GM23248 (cell line): ENCODE data around the gene RACK1. TPM values are rescaled to one million over a fixed set of nuclear protein-coding genes. Genes with fewer than 3 reads are reported as not detected.

Experiments used
- DNase-seq: peaks from one replicate; pipeline ENCODE4 v3.0.0-alpha.2; 2015
- H2AFZ ChIP-seq: fragments of 200-600 bp; sonication (generic); 2 replicates; pipeline ENCODE4 v1.6.1; 2016; ENCODE audit warnings: antibody characterized with exemption
- H3F3A ChIP-seq: fragments of 200-600 bp; sonication (generic); 2 replicates; pipeline ENCODE4 v1.6.1; 2016; ENCODE audit warnings: mild to moderate bottlenecking, antibody characterized with exemption, mixed run types; ENCODE audit not compliant: insufficient read depth
- H3K27ac ChIP-seq: fragments of 200-600 bp; sonication (generic); 2 replicates; pipeline ENCODE4 v1.5.1; 2016; ENCODE audit warnings: mild to moderate bottlenecking
- H3K27me3 ChIP-seq: fragments of 200-600 bp; sonication (generic); replicated peaks from 2 replicates; pipeline ENCODE4 v1.6.1; 2016; ENCODE audit warnings: mild to moderate bottlenecking; ENCODE audit not compliant: insufficient read depth
- H3K36me3 ChIP-seq: fragments of 200-600 bp; sonication (generic); 2 replicates; pipeline ENCODE4 v1.6.1; 2016; ENCODE audit warnings: low read depth, mild to moderate bottlenecking
- H3K4me1 ChIP-seq: fragments of 200-600 bp; sonication (generic); 2 replicates; pipeline ENCODE4 v1.6.1; 2016; ENCODE audit warnings: mild to moderate bottlenecking; ENCODE audit not compliant: insufficient read depth
- H3K4me2 ChIP-seq: fragments of 200-600 bp; sonication (generic); one replicate; pipeline ENCODE4 v1.6.1; 2016; ENCODE audit warnings: mild to moderate bottlenecking; ENCODE audit not compliant: unreplicated experiment
- H3K4me3 ChIP-seq: fragments of 200-600 bp; sonication (generic); 2 replicates; pipeline ENCODE4 v1.5.1; 2016; ENCODE audit warnings: mild to moderate bottlenecking
- H3K79me2 ChIP-seq: fragments of 200-600 bp; sonication (generic); 2 replicates; pipeline ENCODE4 v1.6.1; 2016; ENCODE audit warnings: mild to moderate bottlenecking; ENCODE audit not compliant: insufficient read depth
- H3K9ac ChIP-seq: fragments of 200-600 bp; sonication (generic); 2 replicates; pipeline ENCODE4 v1.6.1; 2016; ENCODE audit warnings: mild to moderate bottlenecking
- H3K9me2 ChIP-seq: fragments of 200-600 bp; sonication (generic); 2 replicates; pipeline ENCODE4 v1.6.1; 2016; ENCODE audit warnings: mixed run types, mild to moderate bottlenecking, moderate library complexity; ENCODE audit not compliant: insufficient read depth
- H3K9me3 ChIP-seq: fragments of 200-600 bp; sonication (generic); one replicate; pipeline ENCODE4 v1.6.1; 2017; ENCODE audit warnings: low read depth
- H4K20me1 ChIP-seq: fragments of 200-600 bp; sonication (generic); 2 replicates; pipeline ENCODE4 v1.6.0; 2016; ENCODE audit not compliant: insufficient read depth
- EZH2 ChIP-seq: fragments of 200-600 bp; sonication (generic); IDR thresholded peaks from 2 replicates; pipeline ENCODE4 v1.6.1; 2018; ENCODE audit warnings: antibody characterized with exemption, mild to moderate bottlenecking; ENCODE audit not compliant: insufficient read depth, poor library complexity, severe bottlenecking
- EZH2phosphoT487 ChIP-seq: fragments of 200-600 bp; sonication (generic); IDR thresholded peaks from 2 replicates; pipeline ENCODE4 v1.6.1; 2018; ENCODE audit warnings: antibody characterized with exemption, moderate library complexity, mild to moderate bottlenecking, low read depth; ENCODE audit not compliant: insufficient read depth
- WGBS, 2 experiments: methylation state at CpG; one replicate each; pipeline ENCODE4 v1.1.6; 2015 to 2017; ENCODE audit warnings: low lambda C conversion rate in 2 of 2, low coverage in 1 of 2; ENCODE audit errors: missing lambda C conversion rate in 2 of 2; 5-methylcytosine and 5-hydroxymethylcytosine counted together
- in situ Hi-C: fragments of 300-500 bp; cut with MboI; formaldehyde crosslinking; loops from 2 replicates; pipeline ENCODE4 v1.15.0; 2020
- polyA plus RNA-seq: library from polyadenylated mRNA; unstranded; fragments of >200 nt; fragmentation: Nextera tagmentation; extraction: Ambion mirVana; gene quantifications from 2 replicates; pipeline ENCODE4 v1.2.1, GENCODE V29; 2016
- total RNA-seq: library from RNA; depleted of rRNA; stranded (reverse); fragments of >200 nt; shearing (Covaris generic); gene quantifications from 2 replicates; pipeline ENCODE4 v1.2.3, GENCODE V29; 2014

The RACK1 gene
- total and polyA plus RNA-seq, 2 experiments from 2014 or later, result 837 to 3,224 TPM

DNA sequence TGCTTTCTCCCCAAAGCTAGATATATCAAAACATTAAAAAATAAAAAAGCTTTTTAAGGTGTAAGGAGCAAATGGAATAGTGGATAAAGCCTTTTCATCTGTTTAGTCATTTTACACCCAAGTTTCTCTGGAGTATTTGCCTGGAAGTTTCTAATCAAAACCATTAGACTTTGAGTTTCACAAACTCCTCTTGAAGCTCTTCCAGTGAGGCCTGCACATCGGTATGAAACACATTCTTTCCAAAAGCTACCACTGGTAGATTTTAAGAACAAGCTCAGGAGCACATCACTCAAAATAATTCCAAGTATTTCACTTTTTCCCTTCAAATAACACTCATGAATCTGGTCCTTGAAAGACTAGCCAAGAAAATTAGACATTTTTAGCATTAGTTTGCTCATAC, 11.6 kb upstream of the RACK1 start:
- no peak for DNase-seq
- Histone ChIP-seq H3K4me2 (peak overlapping the region; percentile 26), H3K36me3 (peaks cover 13% of the 10 kb centered on the region), H2AFZ (no peak overlapping the region), H3K9me2 (no peaks in the 10 kb centered on the region), H3K79me2 (peaks cover 100% of the 10 kb centered on the region), H3K27ac (peak overlapping the region; percentile 14; the same call in 1 of the 2 replicates), H3K9me3 (no peaks in the 10 kb centered on the region), H4K20me1 (peaks cover 8% of the 10 kb centered on the region; the same call in 1 of the 2 replicates), H3K9ac (peak overlapping the region; percentile 8; the same call in 1 of the 2 replicates), H3K4me1 (peaks cover 42% of the 10 kb centered on the region), H3K4me3 (no peak overlapping the region), H3F3A (peaks cover 36% of the 10 kb centered on the region), H3K27me3 (no peaks in the 10 kb centered on the region)
- TF ChIP-seq EZH2 (no peak), EZH2phosphoT487 (no peak)
- WGBS, 2 experiments, result 5 to 13% methylated on average over 1 of the region's 1 CpG
- in situ Hi-C loops, result no loop called here

DNA sequence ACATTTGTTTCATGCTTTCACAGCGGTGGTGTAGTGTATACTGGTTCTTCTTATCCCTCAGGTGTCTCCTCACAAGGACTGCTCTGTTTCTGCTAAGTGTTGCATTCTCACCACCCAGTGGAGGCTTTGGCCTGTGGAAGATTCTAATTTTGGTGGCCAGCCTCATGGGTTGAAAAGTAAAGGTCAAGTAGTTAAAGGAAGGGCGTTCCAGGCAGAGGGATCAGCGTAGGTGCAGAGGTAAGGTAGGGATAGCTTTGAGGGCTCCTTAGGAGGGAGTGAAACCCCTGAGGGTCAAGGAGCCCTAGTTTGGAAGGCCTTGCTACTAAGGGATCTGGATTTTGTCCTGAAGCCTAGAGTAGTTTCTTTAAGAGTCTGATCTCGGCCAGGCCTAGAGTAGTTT, 4.6 kb upstream of the RACK1 start:
- WGBS, 2 experiments, result 55 to 58% methylated on average over 4 of the region's 4 CpGs
- peak overlapping the region; percentile 81 for H3K4me2 ChIP-seq
- no peaks in the 10 kb centered on the region for H4K20me1 ChIP-seq
- H2AFZ ChIP-seq, result no peak overlapping the region
- in situ Hi-C loops, result no loop called here
- no peak for DNase-seq
- H3K27me3 ChIP-seq, result no peaks in the 10 kb centered on the region
- H3K27ac ChIP-seq, result peak overlapping the region; percentile 97
- H3K79me2 ChIP-seq, result peaks cover 88% of the 10 kb centered on the region
- H3K4me1 ChIP-seq, result peaks cover 40% of the 10 kb centered on the region
- no peaks in the 10 kb centered on the region for H3K9me3 ChIP-seq
- TF ChIP-seq EZH2, result no peak
- TF ChIP-seq EZH2phosphoT487, result no peak
- H3F3A ChIP-seq, result peaks cover 20% of the 10 kb centered on the region
- no peaks in the 10 kb centered on the region for H3K9me2 ChIP-seq
- no peaks in the 10 kb centered on the region for H3K36me3 ChIP-seq
- peak overlapping the region; percentile 87 for H3K4me3 ChIP-seq
- peak overlapping the region; percentile 98 for H3K9ac ChIP-seq

DNA sequence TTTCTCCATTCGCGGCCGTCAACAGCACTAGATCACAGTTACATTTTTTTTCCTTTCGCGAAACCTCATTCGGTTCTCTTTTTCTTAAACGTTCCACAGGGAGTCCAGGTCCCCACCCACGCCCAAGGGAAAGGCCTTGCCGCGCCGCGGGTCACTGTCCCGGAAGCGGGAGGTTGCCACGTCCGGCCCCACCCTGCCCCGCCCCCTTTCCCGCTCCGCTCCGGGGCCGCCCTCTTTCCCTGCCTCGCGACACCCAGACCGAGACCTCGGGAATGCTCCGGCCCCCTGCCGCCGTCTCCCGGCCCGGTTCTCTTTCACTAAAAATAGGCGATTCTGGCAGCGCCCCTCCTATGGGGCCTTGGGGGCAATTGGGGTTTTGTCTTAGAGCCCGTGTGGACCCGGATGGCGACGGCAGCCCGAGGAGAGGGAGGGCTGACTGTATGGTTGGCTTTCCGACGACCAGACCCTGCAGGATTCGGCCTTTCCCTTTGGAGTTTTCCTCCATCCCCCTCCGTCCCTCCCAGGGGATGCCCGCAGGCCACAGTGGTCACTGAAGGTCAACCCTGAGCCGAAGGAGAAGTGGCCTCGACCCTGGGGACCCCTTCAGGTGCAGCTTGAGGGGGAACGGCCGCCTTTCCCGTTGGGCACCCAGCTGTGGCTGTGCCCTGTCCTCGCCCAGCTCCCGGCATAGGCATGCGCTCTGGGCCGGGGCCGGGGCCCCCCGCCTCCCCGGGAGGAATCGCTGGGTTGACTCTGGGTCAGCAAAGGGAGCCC, 2.8 kb upstream of the RACK1 start:
- Histone ChIP-seq H3K79me2 (peaks cover 88% of the 10 kb centered on the region), H4K20me1 (peaks cover 6% of the 10 kb centered on the region; the same call in 1 of the 2 replicates), H3K4me1 (peaks cover 47% of the 10 kb centered on the region), H3K27me3 (no peaks in the 10 kb centered on the region), H2AFZ (peak overlapping the region; percentile 71), H3K36me3 (peaks cover 6% of the 10 kb centered on the region), H3K9ac (peak overlapping the region; percentile 98), H3K9me2 (no peaks in the 10 kb centered on the region), H3K4me3 (peak overlapping the region; percentile 87), H3F3A (peaks cover 37% of the 10 kb centered on the region), H3K9me3 (no peaks in the 10 kb centered on the region), H3K27ac (peak overlapping the region; percentile 97), H3K4me2 (peak overlapping the region; percentile 81)
- 0 to 2% methylated on average over 35 to 51 of the region's 55 CpGs for WGBS, 2 experiments
- peak; percentile 97 for DNase-seq
- TF ChIP-seq EZH2phosphoT487 (no peak), EZH2 (no peak)
- in situ Hi-C loops, result no loop called here

DNA sequence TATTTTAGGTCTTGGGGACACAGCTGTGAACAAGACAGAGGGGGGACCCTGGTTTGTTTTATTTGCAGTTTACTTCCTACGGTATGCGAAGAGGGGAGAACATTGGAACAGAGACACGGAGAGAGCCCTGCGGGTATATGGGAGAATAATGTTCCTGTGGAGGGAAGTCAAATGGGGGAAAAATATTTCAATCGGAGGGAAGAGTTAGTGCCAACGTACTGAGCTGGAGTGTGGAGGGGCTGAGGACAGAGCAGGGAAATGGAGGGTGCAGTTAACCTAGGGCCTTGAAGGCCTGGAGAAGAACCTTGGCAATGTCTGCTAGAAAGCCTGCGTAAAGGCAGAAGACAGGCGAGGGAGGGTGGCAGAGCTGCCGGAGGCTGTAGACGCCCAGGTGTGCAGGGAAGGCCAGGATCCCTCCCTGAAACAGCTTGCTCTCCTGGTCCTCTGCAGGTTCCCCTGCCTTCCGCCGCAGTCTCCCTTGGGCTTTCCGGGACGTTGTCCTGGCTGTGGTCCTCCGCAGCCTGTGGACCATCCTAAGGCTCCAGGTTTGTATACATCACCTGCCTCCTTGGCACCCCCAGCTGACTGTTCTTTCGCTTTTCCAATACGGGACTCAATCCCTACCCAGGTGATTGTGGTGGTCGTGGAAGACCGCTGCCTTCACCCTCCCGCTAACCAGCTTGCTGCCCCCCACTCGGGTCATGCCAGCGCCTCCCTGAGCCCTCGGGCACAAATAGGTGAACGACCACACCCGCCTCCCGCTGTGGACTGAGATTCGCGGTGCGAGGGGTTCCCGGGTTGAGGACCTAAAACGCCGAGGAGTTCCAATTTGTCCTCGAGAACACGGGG, 1.9 kb upstream of the RACK1 start:
- in situ Hi-C loops, result no loop called here
- peak overlapping the region; percentile 87 for H3K4me3 ChIP-seq
- peak overlapping the region; percentile 71 for H2AFZ ChIP-seq
- H3K4me1 ChIP-seq, result peaks cover 52% of the 10 kb centered on the region
- peaks cover 88% of the 10 kb centered on the region for H3K79me2 ChIP-seq
- H3K36me3 ChIP-seq, result peaks cover 14% of the 10 kb centered on the region
- WGBS, 2 experiments, result 25 to 27% methylated on average over 33 to 34 of the region's 34 CpGs
- H3K9me2 ChIP-seq, result no peaks in the 10 kb centered on the region
- H4K20me1 ChIP-seq, result peaks cover 12% of the 10 kb centered on the region
- no peak for TF ChIP-seq EZH2
- no peak for TF ChIP-seq EZH2phosphoT487
- peak overlapping the region; percentile 98 for H3K9ac ChIP-seq
- peak overlapping the region; percentile 97 for H3K27ac ChIP-seq
- no peaks in the 10 kb centered on the region for H3K9me3 ChIP-seq
- peak overlapping the region; percentile 81 for H3K4me2 ChIP-seq
- H3F3A ChIP-seq, result peaks cover 44% of the 10 kb centered on the region
- no peaks in the 10 kb centered on the region for H3K27me3 ChIP-seq
- no peak for DNase-seq
